Loucy (cell line): ENCODE measurements around the gene GBF1.

ENCODE experiments used
- CTCF ChIP-seq: fragments of 200-600 bp; sonication (generic); conservative IDR thresholded peaks from 2 replicates; pipeline ENCODE4 v1.5.1; 2014; ENCODE audit warnings: mild to moderate bottlenecking, antibody characterized with exemption, low read length
- EZH2phosphoT487 ChIP-seq: fragments of 200-600 bp; IDR thresholded peaks from 2 replicates; pipeline ENCODE4 v1.6.1; 2018; ENCODE audit warnings: antibody characterized with exemption, mild to moderate bottlenecking, moderate library complexity, borderline replicate concordance

GRCh38 chr10:102342458-102342857 lies 97.1 kb downstream of the GBF1 start:
- TF ChIP-seq CTCF (no peak), EZH2phosphoT487 (no peak)
